GM12891 (cell line): ENCODE results near the gene FASN.
A peak's percentile ranks its signal among the peaks of the same experiment; 100 is the strongest.

ENCODE experiments used
- PAX5 ChIP-seq: IDR thresholded peaks from 2 replicates; pipeline ENCODE4 v1.6.1; 2011; ENCODE audit warnings: low read length, moderate library complexity, mild to moderate bottlenecking; ENCODE audit not compliant: insufficient read depth, severe bottlenecking
- POLR2A ChIP-seq: IDR thresholded peaks from 2 replicates; pipeline ENCODE4 v1.6.1; 2011; ENCODE audit warnings: low read depth, low read length, control low read depth
- POLR2AphosphoS5 ChIP-seq: IDR thresholded peaks from 2 replicates; pipeline ENCODE4 v1.6.1; 2011; ENCODE audit warnings: low read depth, low read length, control low read depth
- POU2F2 ChIP-seq: IDR thresholded peaks from 2 replicates; pipeline ENCODE4 v1.6.1; 2011; ENCODE audit warnings: low read depth, mild to moderate bottlenecking, control low read depth, low read length, moderate library complexity
- TAF1 ChIP-seq: IDR thresholded peaks from 2 replicates; pipeline ENCODE4 v1.6.1; 2011; ENCODE audit warnings: low read depth, low read length, control low read depth

- no peak; the same call in 1 of the 2 replicates for TF ChIP-seq POLR2A
- no peak for TF ChIP-seq TAF1
- TF ChIP-seq POLR2AphosphoS5, result peak; percentile 35; the same call in 1 of the 2 replicates
- no peak for TF ChIP-seq POU2F2
- TF ChIP-seq PAX5, result no peak
These were observed 20.2 kb downstream of the FASN start for GRCh38 chr17:82077617-82078358.
